Activated naive CD4-positive, alpha-beta T cell treated with anti-CD3 and anti-CD28 coated beads for 36 hours (primary cell): ENCODE data around the gene GALK1. TPM values are rescaled to one million over a fixed set of nuclear protein-coding genes. Genes with fewer than 3 reads are reported as not detected.

ENCODE experiments used
- CTCF ChIA-PET: fragments of 350-600 bp; sonication (Branson Sonifier 250); formaldehyde crosslinking; loops from one replicate; lab custom pipeline; 2021; ENCODE audit warnings: antibody characterized with exemption; lab: Charles Lee
- DNase-seq: peaks from one replicate; pipeline ENCODE4 v3.0.0-alpha.2; 2020
- H3K27ac Mint-ChIP-seq: one replicate; pipeline ENCODE4 v1.8.0; 2021; ENCODE audit warnings: mild to moderate bottlenecking, mixed read lengths
- H3K27me3 Mint-ChIP-seq: one replicate; pipeline ENCODE4 v1.8.0; 2021; ENCODE audit warnings: low read depth, mixed read lengths
- H3K36me3 Mint-ChIP-seq: one replicate; pipeline ENCODE4 v1.8.0; 2021; ENCODE audit warnings: low read depth, mixed read lengths
- H3K4me1 Mint-ChIP-seq: one replicate; pipeline ENCODE4 v1.8.0; 2021; ENCODE audit warnings: low read depth, mixed read lengths
- H3K4me3 Mint-ChIP-seq: one replicate; pipeline ENCODE4 v1.8.0; 2021; ENCODE audit warnings: mild to moderate bottlenecking, moderate library complexity, mixed read lengths
- H3K9me3 Mint-ChIP-seq: one replicate; pipeline ENCODE4 v1.8.0; 2021; ENCODE audit warnings: mixed read lengths
- intact Hi-C: fragments of 100-400 bp; cut with micrococcal nuclease; formaldehyde crosslinking; loops from one replicate; pipeline ENCODE4 v1.15.1; 2023
- total RNA-seq, 2 experiments: library from RNA; stranded (reverse); gene quantifications; one replicate each; pipeline ENCODE4 v1.2.3, GENCODE V29; 2021

The GALK1 gene
- total RNA-seq, 2 experiments from 2014 or later: 48.7 to 50.2 TPM

DNA sequence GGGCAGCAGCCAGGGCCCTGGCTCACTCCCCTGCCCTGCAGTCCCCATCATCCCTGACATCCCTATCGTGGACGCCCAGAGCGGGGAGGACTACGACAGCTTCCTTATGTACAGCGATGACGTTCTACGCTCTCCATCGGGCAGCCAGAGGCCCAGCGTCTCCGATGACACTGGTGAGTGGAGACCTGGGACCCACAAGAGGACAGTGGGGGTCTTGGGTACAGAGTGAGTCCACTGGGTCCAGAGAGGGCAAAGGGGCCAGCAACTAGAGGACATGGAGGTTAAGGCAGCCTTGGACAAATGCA is 12.6 kb downstream of the GALK1 start:
- Mint-ChIP-seq H3K27me3 (no peaks in the 10 kb centered on the region), H3K4me1 (peaks cover 17% of the 10 kb centered on the region), H3K9me3 (no peaks in the 10 kb centered on the region), H3K27ac (no peak overlapping the region), H3K4me3 (no peak overlapping the region), H3K36me3 (no peaks in the 10 kb centered on the region)
- no peak for DNase-seq
- intact Hi-C loops: loop anchor here (5.0 to 10.0 kb wide), 3 partner anchors 165 to 252 kb away; partner anchors contain the start of genes CASKIN2, CDK3, MYO15B and TSEN54
- CTCF ChIA-PET: interaction anchor here (1.3 to 8.6 kb wide), 10 partner anchors 12 to 122 kb away, joined by 4 to 127 read pairs (median 12); partner anchors contain the start of genes GALK1 and SMIM5

GRCh38 chr17:75751676-75752404 is 13.2 kb downstream of the GALK1 start:
- Mint-ChIP-seq H3K36me3 (no peaks in the 10 kb centered on the region), H3K27me3 (no peaks in the 10 kb centered on the region), H3K4me3 (no peak overlapping the region), H3K4me1 (peaks cover 17% of the 10 kb centered on the region), H3K27ac (no peak overlapping the region), H3K9me3 (no peaks in the 10 kb centered on the region)
- CTCF ChIA-PET: interaction anchor here (0.6 to 8.6 kb wide), 13 partner anchors 12 to 151 kb away, joined by 3 to 166 read pairs (median 13); partner anchors contain the start of genes GALK1 and SMIM5
- intact Hi-C loops: loop anchor here (5.0 to 10.0 kb wide), 3 partner anchors 165 to 253 kb away; partner anchors contain the start of genes CASKIN2, CDK3, MYO15B and TSEN54
- DNase-seq: no peak

DNA sequence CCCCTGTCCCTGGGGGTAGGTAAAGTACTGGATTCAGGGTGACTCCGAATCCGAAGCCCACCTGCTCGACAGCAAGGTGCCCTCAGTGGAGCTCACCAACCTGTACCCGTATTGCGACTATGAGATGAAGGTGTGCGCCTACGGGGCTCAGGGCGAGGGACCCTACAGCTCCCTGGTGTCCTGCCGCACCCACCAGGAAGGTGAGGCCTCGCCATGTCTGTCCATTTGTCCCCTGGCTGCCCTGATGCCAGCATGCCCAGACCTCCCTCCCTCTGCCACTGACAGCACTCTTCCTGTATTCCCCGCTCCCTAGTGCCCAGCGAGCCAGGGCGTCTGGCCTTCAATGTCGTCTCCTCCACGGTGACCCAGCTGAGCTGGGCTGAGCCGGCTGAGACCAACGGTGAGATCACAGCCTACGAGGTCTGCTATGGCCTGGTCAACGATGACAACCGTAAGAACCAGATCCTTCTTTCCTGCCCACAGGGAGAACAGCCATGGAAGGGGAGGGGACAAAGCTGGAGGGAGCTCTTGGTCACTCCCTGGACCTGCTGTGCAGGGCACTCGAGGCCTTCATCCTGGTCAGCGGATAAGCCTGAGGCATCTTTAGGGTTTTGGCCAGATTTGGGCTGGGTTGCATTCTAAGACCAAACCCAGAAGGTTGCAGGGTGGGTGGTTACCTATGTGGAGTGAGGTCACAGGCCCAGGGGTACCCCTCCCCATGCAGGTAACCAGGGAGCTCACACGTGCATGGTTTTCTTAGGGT is 14.2 kb downstream of the GALK1 start:
- Mint-ChIP-seq H3K9me3 (no peaks in the 10 kb centered on the region), H3K36me3 (no peaks in the 10 kb centered on the region), H3K27me3 (no peaks in the 10 kb centered on the region), H3K4me1 (peaks cover 17% of the 10 kb centered on the region), H3K27ac (no peak overlapping the region), H3K4me3 (no peak overlapping the region)
- intact Hi-C loops: loop anchor here (1.0 to 10.0 kb wide), 5 partner anchors 150 to 325 kb away; partner anchors contain the start of genes CASKIN2, CDK3, MYO15B and TSEN54
- DNase-seq: no peak
- CTCF ChIA-PET: interaction anchor here (0.5 to 8.6 kb wide), 23 partner anchors 8 to 326 kb away, joined by 3 to 166 read pairs (median 4); partner anchors contain the start of genes GALK1, ITGB4 and SMIM5

DNA sequence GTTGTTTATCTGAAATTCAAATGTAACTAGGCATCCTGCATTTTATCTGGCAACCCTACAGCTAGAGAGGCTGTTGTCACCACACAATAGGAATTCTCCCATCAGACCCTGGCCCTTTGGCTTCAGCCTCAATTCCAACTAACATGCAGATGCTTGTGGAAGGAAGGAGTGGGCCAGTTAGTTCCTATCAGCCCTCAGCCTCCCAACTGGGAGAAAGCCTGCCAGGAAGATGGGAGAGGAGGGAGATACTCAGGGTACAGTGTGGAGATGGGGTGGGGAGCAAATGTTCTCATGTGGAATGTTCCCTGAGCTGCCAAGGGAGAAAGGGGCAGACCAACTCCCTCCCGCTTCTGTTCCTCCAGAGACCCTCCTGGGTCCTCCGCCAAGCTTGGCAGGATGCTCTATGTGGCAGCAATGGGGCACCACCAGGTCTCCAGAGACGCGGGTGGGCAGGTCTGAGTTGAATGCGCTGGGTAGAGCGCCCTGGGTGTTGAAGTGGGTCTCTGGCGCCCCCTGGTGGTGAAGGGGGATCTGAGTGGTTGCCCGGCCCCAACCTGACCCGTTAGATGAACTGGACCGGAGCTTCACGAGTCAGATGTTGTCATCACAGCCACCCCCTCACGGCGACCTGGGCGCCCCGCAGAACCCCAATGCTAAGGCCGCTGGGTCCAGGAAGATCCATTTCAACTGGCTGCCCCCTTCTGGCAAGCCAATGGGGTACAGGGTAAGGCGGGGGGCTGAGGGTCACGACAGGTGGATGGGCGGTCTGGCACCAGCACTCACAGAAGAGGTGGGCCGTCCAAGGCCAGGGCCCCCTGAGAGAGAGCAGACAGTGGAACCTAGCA is 15.2 kb downstream of the GALK1 start:
- CTCF ChIA-PET: interaction anchor here (0.6 to 8.6 kb wide), 38 partner anchors 9 to 1458 kb away, joined by 3 to 166 read pairs (median 4); partner anchors contain the start of genes GALK1, MYO15B and SMIM5
- DNase-seq: peak; percentile 92
- no peaks in the 10 kb centered on the region for H3K27me3 Mint-ChIP-seq
- peaks cover 14% of the 10 kb centered on the region for H3K4me1 Mint-ChIP-seq
- intact Hi-C loops: loop anchor here (1.0 to 10.0 kb wide), 6 partner anchors 83 to 323 kb away; partner anchors contain the start of genes CASKIN2, CDK3, MYO15B and RECQL5
- no peak overlapping the region for H3K4me3 Mint-ChIP-seq
- H3K36me3 Mint-ChIP-seq: no peaks in the 10 kb centered on the region
- H3K27ac Mint-ChIP-seq: peak overlapping the region; percentile 18
- no peaks in the 10 kb centered on the region for H3K9me3 Mint-ChIP-seq

DNA sequence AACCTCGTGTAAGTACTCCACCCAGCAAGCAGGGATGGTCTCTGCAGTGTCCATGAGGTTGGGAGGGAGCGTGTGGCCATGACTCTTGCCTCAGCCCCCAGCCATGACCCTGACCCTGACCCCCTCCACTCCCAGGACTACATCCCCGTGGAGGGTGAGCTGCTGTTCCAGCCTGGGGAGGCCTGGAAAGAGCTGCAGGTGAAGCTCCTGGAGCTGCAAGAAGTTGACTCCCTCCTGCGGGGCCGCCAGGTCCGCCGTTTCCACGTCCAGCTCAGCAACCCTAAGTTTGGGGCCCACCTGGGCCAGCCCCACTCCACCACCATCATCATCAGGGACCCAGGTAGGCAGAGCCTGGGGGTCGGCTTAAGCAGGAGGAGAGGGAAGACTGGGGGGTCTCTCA is 16.3 kb downstream of the GALK1 start:
- intact Hi-C loops: loop anchor here (1.0 to 2.0 kb wide), 3 partner anchors 73 to 115 kb away; partner anchors contain the start of genes RECQL5, SAP30BP and SMIM5
- CTCF ChIA-PET: interaction anchor here (0.6 to 8.6 kb wide), 38 partner anchors 10 to 324 kb away, joined by 3 to 166 read pairs (median 5); partner anchors contain the start of genes GALK1, RECQL5, SAP30BP and SMIM5
- H3K9me3 Mint-ChIP-seq: no peaks in the 10 kb centered on the region
- no peaks in the 10 kb centered on the region for H3K36me3 Mint-ChIP-seq
- H3K4me3 Mint-ChIP-seq: no peak overlapping the region
- peaks cover 9% of the 10 kb centered on the region for H3K4me1 Mint-ChIP-seq
- no peak overlapping the region for H3K27ac Mint-ChIP-seq
- H3K27me3 Mint-ChIP-seq: no peaks in the 10 kb centered on the region
- no peak for DNase-seq

- no peaks in the 10 kb centered on the region for H3K27me3 Mint-ChIP-seq
- no peaks in the 10 kb centered on the region for H3K36me3 Mint-ChIP-seq
- no peaks in the 10 kb centered on the region for H3K9me3 Mint-ChIP-seq
- no peak for DNase-seq
- intact Hi-C loops: no loop called here
- H3K4me3 Mint-ChIP-seq: no peak overlapping the region
- peaks cover 3% of the 10 kb centered on the region for H3K4me1 Mint-ChIP-seq
- CTCF ChIA-PET: interaction anchor here (0.6 to 8.0 kb wide), 2 partner anchors 16 to 111 kb away, joined by 3 to 166 read pairs; partner anchors contain the start of gene SMIM5
- no peak overlapping the region for H3K27ac Mint-ChIP-seq
These were observed 21.3 kb downstream of the GALK1 start for GRCh38 chr17:75743625-75744206.

DNA sequence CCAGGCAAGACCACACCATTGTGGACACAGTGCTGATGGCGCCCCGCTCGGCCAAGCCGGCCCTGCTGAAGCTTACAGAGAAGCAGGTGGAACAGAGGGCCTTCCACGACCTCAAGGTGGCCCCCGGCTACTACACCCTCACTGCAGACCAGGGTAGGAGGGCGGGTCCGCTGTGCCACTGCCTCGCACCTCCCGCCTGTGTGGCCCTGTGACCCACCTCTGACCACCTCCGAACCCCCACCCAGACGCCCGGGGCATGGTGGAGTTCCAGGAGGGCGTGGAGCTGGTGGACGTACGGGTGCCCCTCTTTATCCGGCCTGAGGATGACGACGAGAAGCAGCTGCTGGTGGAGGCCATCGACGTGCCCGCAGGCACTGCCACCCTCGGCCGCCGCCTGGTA is 22.7 kb downstream of the GALK1 start:
- Mint-ChIP-seq H3K4me3 (no peak overlapping the region), H3K27me3 (no peaks in the 10 kb centered on the region), H3K9me3 (no peaks in the 10 kb centered on the region), H3K36me3 (no peaks in the 10 kb centered on the region), H3K27ac (no peak overlapping the region), H3K4me1 (peaks cover 3% of the 10 kb centered on the region)
- intact Hi-C loops: no loop called here
- CTCF ChIA-PET: interaction anchor here (1.1 to 1.2 kb wide), 2 partner anchors 69 to 108 kb away, joined by 3 to 4 read pairs; no protein-coding TSS in a partner anchor
- no peak for DNase-seq

GRCh38 chr17:75740631-75741077 is 24.3 kb downstream of the GALK1 start:
- Mint-ChIP-seq H3K4me3 (no peak overlapping the region), H3K27me3 (no peaks in the 10 kb centered on the region), H3K36me3 (no peaks in the 10 kb centered on the region), H3K4me1 (peaks cover 3% of the 10 kb centered on the region), H3K9me3 (no peaks in the 10 kb centered on the region), H3K27ac (no peak overlapping the region)
- no peak for DNase-seq
- intact Hi-C loops: no loop called here
- CTCF ChIA-PET: interaction anchor here (0.8 to 1.5 kb wide), 2 partner anchors 13 to 108 kb away, joined by 3 to 6 read pairs; partner anchors contain the start of gene SMIM5

- Mint-ChIP-seq H3K4me3 (no peak overlapping the region), H3K36me3 (no peaks in the 10 kb centered on the region), H3K27me3 (no peaks in the 10 kb centered on the region), H3K4me1 (peaks cover 3% of the 10 kb centered on the region), H3K9me3 (no peaks in the 10 kb centered on the region), H3K27ac (no peak overlapping the region)
- intact Hi-C loops: no loop called here
- no peak for DNase-seq
- CTCF ChIA-PET: interaction anchor here (0.8 to 2.7 kb wide), 3 partner anchors 9 to 107 kb away, joined by 3 to 25 read pairs (median 6); partner anchors contain the start of gene SMIM5
These were observed 24.8 kb downstream of the GALK1 start for GRCh38 chr17:75740215-75740614.

DNA sequence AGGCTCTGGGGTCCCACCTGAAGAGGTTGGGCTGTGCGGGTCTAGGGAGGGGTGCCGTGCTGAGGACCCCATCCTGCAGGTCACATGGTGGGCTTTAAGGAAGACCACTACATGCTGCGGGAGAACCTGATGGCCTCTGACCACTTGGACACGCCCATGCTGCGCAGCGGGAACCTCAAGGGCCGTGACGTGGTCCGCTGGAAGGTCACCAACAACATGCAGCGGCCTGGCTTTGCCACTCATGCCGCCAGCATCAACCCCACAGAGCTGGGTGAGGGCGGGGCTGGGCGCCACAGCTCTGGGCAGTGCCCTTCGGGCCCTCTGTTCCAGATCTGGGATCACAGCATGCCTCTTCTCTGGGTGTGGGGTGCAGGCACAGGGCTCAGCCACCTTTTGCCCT is 25.2 kb downstream of the GALK1 start:
- no peak overlapping the region for H3K27ac Mint-ChIP-seq
- no peaks in the 10 kb centered on the region for H3K27me3 Mint-ChIP-seq
- no peaks in the 10 kb centered on the region for H3K9me3 Mint-ChIP-seq
- CTCF ChIA-PET: interaction anchor here (1.5 to 2.7 kb wide), 2 partner anchors 9 to 14 kb away, joined by 6 to 25 read pairs; no protein-coding TSS in a partner anchor
- no peak overlapping the region for H3K4me3 Mint-ChIP-seq
- H3K36me3 Mint-ChIP-seq: no peaks in the 10 kb centered on the region
- peaks cover 3% of the 10 kb centered on the region for H3K4me1 Mint-ChIP-seq
- DNase-seq: no peak
- intact Hi-C loops: no loop called here

- peaks cover 3% of the 10 kb centered on the region for H3K4me1 Mint-ChIP-seq
- no peak overlapping the region for H3K4me3 Mint-ChIP-seq
- intact Hi-C loops: no loop called here
- H3K9me3 Mint-ChIP-seq: no peaks in the 10 kb centered on the region
- H3K27me3 Mint-ChIP-seq: no peaks in the 10 kb centered on the region
- no peaks in the 10 kb centered on the region for H3K36me3 Mint-ChIP-seq
- CTCF ChIA-PET: interaction anchor here (0.6 to 2.7 kb wide), 6 partner anchors 10 to 138 kb away, joined by 3 to 25 read pairs (median 6); partner anchors contain the start of gene SMIM5
- H3K27ac Mint-ChIP-seq: no peak overlapping the region
- DNase-seq: no peak
These were observed 25.8 kb downstream of the GALK1 start for GRCh38 chr17:75739174-75739573.
